Testis (tissue), 3 donors: ENCODE data around the gene DPYSL3. TPM values are rescaled to one million over a fixed set of nuclear protein-coding genes. Genes with fewer than 3 reads are reported as not detected.

Experiments used
- DNase-seq: peaks from one replicate; pipeline ENCODE4 v3.0.0-alpha.2; 2019
- H3K27ac ChIP-seq, 2 donors: fragments of 200-600 bp; sonication (generic); one replicate each; pipeline ENCODE4 v1.5.1; 2019
- H3K27me3 ChIP-seq: fragments of 200-600 bp; sonication (generic); one replicate; pipeline ENCODE4 v1.5.1; 2019
- H3K36me3 ChIP-seq: fragments of 200-600 bp; sonication (generic); one replicate; pipeline ENCODE4 v1.5.1; 2017; ENCODE audit warnings: low read depth; ENCODE audit errors: missing control alignments
- H3K4me1 ChIP-seq: fragments of 200-600 bp; sonication (generic); one replicate; pipeline ENCODE4 v1.5.1; 2019
- H3K4me3 ChIP-seq, 2 donors: fragments of 200-600 bp; sonication (generic); one replicate each; pipeline ENCODE4 v1.5.1; 2017 to 2019
- H3K9me3 ChIP-seq: fragments of 200-600 bp; sonication (generic); one replicate; pipeline ENCODE4 v1.5.1; 2017
- POLR2A ChIP-seq: fragments of 450-650 bp; IDR thresholded peaks from one replicate; pipeline ENCODE4 v1.6.1; 2017; ENCODE audit warnings: antibody characterized with exemption, mild to moderate bottlenecking, moderate library complexity
- WGBS, 2 donors: methylation state at CpG; one replicate each; pipeline ENCODE4 v1.1.5; 2018; 5-methylcytosine and 5-hydroxymethylcytosine counted together
- intact Hi-C: fragments of 100-400 bp; cut with DNase I; formaldehyde crosslinking; loops from one replicate; pipeline ENCODE4 v1.15.1; 2023; ENCODE audit warnings: low total_unique reads
- polyA plus RNA-seq: library from polyadenylated mRNA; stranded (reverse); fragments of 350-450 nt; fragmentation: Illumina TruSeq; extraction: RNeasy Lipid Tissue Mini Kit (QIAGEN cat#74804); gene quantifications from one replicate; pipeline ENCODE4 v1.2.3, GENCODE V29; 2014; ENCODE audit warnings: low read depth, low replicate concordance; ENCODE audit not compliant: insufficient read depth
- total RNA-seq, 2 donors: library from RNA; depleted of rRNA; stranded (reverse); fragments of >200 nt; gene quantifications; one replicate each; pipeline ENCODE4 v1.2.3, GENCODE V29; 2016
- TF ChIP-seq, protein P1 (sequence below), 3 experiments: fragments of 450-650 bp in 2 of 3; fragments of 200-600 bp in 1 of 3; sonication (generic) in 1 of 3; IDR thresholded peaks; one replicate each; pipeline ENCODE4 v1.5.1; 2016 to 2019; ENCODE audit warnings: antibody characterized with exemption in 3 of 3, mild to moderate bottlenecking in 2 of 3, moderate library complexity in 1 of 3

The DPYSL3 gene
- total and polyA plus RNA-seq, 3 donors from 2014 or later: 42.5 to 71.6 (median 68.9) TPM

GRCh38 chr5:147479949-147480348 lies 29.9 kb downstream of the DPYSL3 start:
- no peaks in the 10 kb centered on the region for H3K27me3 ChIP-seq
- H3K36me3 ChIP-seq: no peaks in the 10 kb centered on the region
- H3K27ac ChIP-seq: no peak overlapping the region
- TF ChIP-seq POLR2A: no peak
- TF ChIP-seq, protein P1, sequence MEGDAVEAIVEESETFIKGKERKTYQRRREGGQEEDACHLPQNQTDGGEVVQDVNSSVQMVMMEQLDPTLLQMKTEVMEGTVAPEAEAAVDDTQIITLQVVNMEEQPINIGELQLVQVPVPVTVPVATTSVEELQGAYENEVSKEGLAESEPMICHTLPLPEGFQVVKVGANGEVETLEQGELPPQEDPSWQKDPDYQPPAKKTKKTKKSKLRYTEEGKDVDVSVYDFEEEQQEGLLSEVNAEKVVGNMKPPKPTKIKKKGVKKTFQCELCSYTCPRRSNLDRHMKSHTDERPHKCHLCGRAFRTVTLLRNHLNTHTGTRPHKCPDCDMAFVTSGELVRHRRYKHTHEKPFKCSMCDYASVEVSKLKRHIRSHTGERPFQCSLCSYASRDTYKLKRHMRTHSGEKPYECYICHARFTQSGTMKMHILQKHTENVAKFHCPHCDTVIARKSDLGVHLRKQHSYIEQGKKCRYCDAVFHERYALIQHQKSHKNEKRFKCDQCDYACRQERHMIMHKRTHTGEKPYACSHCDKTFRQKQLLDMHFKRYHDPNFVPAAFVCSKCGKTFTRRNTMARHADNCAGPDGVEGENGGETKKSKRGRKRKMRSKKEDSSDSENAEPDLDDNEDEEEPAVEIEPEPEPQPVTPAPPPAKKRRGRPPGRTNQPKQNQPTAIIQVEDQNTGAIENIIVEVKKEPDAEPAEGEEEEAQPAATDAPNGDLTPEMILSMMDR (IDR thresholded peaks at IDR 0.05): no peak
- WGBS, 2 donors: 69 to 87% methylated on average over 6 of the region's 6 CpGs
- H3K9me3 ChIP-seq: no peaks in the 10 kb centered on the region
- intact Hi-C loops: no loop called here
- H3K4me1 ChIP-seq: peaks cover 7% of the 10 kb centered on the region
- no peak for DNase-seq
- H3K4me3 ChIP-seq: no peak overlapping the region

GRCh38 chr5:147479444-147479843 lies 30.4 kb downstream of the DPYSL3 start:
- peaks cover 7% of the 10 kb centered on the region for H3K4me1 ChIP-seq
- H3K27ac ChIP-seq: no peak overlapping the region
- H3K4me3 ChIP-seq: no peak overlapping the region
- TF ChIP-seq POLR2A: no peak
- TF ChIP-seq, protein P1 (IDR thresholded peaks at IDR 0.05): no peak
- no peaks in the 10 kb centered on the region for H3K36me3 ChIP-seq
- no peaks in the 10 kb centered on the region for H3K9me3 ChIP-seq
- no peaks in the 10 kb centered on the region for H3K27me3 ChIP-seq
- intact Hi-C loops: no loop called here
- DNase-seq: no peak

DNA sequence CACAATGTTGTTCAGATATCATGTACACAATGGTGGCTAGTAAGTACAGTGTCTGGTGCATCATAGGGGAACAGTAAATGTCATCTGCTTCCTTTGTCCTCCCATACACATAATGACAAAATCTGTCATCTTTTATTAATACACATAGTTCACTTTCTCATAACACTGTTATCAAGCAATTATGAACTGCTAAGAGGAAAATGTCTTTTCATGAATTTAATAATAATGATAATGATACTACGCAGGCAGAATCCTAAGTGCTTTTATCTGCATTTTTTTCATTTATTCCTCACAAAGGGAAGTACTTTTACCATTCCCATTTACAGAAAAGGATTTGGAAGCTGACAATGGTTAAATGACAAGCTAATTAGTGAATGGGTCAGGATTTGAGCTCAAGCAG lies 35.7 kb downstream of the DPYSL3 start:
- no peak overlapping the region for H3K4me3 ChIP-seq
- H3K4me1 ChIP-seq: no peaks in the 10 kb centered on the region
- intact Hi-C loops: no loop called here
- H3K27ac ChIP-seq: no peak overlapping the region
- no peak for TF ChIP-seq POLR2A
- TF ChIP-seq, protein P1 (IDR thresholded peaks at IDR 0.05): no peak
- no peaks in the 10 kb centered on the region for H3K36me3 ChIP-seq
- DNase-seq: no peak
- no peaks in the 10 kb centered on the region for H3K9me3 ChIP-seq
- H3K27me3 ChIP-seq: no peaks in the 10 kb centered on the region
- 96 to 97% methylated on average over 1 of the region's 1 CpG for WGBS, 2 donors

GRCh38 chr5:147472664-147473475 lies 37.0 kb downstream of the DPYSL3 start:
- DNase-seq: no peak
- H3K27me3 ChIP-seq: no peaks in the 10 kb centered on the region
- TF ChIP-seq, protein P1 (IDR thresholded peaks at IDR 0.05): no peak
- TF ChIP-seq POLR2A: no peak
- no peaks in the 10 kb centered on the region for H3K4me1 ChIP-seq
- H3K36me3 ChIP-seq: no peaks in the 10 kb centered on the region
- no peak overlapping the region for H3K4me3 ChIP-seq
- intact Hi-C loops: no loop called here
- H3K27ac ChIP-seq: no peak overlapping the region
- WGBS, 2 donors: 50 to 51% methylated on average over 4 of the region's 4 CpGs
- H3K9me3 ChIP-seq: no peaks in the 10 kb centered on the region
